ENCODE measurements around the gene HDAC9.

DNA sequence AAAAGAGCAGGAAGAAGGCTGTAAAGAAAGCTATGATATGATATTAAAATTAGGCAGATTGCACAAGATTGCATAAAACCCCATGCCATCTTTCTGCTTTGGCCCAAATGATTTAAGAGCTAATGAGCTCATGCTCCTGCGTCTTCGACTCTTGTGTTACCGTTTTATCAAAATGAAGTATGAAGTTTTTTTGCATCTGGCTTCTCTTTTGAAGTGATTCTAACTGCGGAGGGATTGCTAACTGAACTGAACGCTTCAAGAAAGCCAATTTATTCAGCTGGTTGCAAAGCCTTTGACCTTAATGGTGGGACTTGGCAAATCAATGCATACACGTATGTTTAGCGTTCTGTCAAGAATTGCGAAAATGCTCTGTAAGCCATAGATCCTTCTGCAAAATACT, 339.0 kb downstream of the HDAC9 start:
- TF ChIP-seq, protein P1, sequence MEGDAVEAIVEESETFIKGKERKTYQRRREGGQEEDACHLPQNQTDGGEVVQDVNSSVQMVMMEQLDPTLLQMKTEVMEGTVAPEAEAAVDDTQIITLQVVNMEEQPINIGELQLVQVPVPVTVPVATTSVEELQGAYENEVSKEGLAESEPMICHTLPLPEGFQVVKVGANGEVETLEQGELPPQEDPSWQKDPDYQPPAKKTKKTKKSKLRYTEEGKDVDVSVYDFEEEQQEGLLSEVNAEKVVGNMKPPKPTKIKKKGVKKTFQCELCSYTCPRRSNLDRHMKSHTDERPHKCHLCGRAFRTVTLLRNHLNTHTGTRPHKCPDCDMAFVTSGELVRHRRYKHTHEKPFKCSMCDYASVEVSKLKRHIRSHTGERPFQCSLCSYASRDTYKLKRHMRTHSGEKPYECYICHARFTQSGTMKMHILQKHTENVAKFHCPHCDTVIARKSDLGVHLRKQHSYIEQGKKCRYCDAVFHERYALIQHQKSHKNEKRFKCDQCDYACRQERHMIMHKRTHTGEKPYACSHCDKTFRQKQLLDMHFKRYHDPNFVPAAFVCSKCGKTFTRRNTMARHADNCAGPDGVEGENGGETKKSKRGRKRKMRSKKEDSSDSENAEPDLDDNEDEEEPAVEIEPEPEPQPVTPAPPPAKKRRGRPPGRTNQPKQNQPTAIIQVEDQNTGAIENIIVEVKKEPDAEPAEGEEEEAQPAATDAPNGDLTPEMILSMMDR (IDR thresholded peaks at IDR 0.05) = no peak
- TF ChIP-seq ZFX (IDR thresholded peaks at IDR 0.05; ENCODE audit: borderline replicate concordance) = no peak

Data from 22Rv1 (cell line).